Breast epithelium (tissue), 4 donors: ENCODE results near the gene MT1B. TPM values are rescaled to one million over a fixed set of nuclear protein-coding genes. Genes with fewer than 3 reads are reported as not detected.

ENCODE experiments used
- DNase-seq, 2 donors: peaks; one replicate each; pipeline ENCODE4 v3.0.0-alpha.2; 2019; ENCODE audit warnings: low spot score in 2 of 2
- H3K27ac ChIP-seq, 2 donors: fragments of 200-600 bp; sonication (generic) in 1 of 2; one replicate each; pipeline ENCODE4 v1.5.1; 2016 to 2019; ENCODE audit warnings: mild to moderate bottlenecking in 1 of 2
- H3K27me3 ChIP-seq, 2 donors: fragments of 200-600 bp; sonication (generic) in 1 of 2; one replicate each; pipeline versions ENCODE4 v1.5.1 to v1.6.0; 2017 to 2019; ENCODE audit warnings: control low read depth in 1 of 2, mild to moderate bottlenecking in 1 of 2
- H3K36me3 ChIP-seq: fragments of 200-600 bp; one replicate; pipeline ENCODE4 v1.5.1; 2019
- H3K4me1 ChIP-seq, 2 donors: fragments of 200-600 bp; sonication (generic); one replicate each; pipeline ENCODE4 v1.5.1; 2016 to 2019; ENCODE audit warnings: control low read depth in 1 of 2
- H3K4me3 ChIP-seq, 3 donors: fragments of 200-600 bp; sonication (generic); 1 replicate in 2 of 3; 2 replicates in 1 of 3; pipeline ENCODE4 v1.5.1; 2016 to 2019; ENCODE audit warnings: mild to moderate bottlenecking in 3 of 3, moderate library complexity in 2 of 3
- H3K9me3 ChIP-seq, 2 donors: fragments of 200-600 bp; sonication (generic) in 1 of 2; one replicate each; pipeline ENCODE4 v1.5.1; 2016 to 2019; ENCODE audit warnings: control low read depth in 1 of 2
- CTCF ChIP-seq, 3 donors: fragments of 450-650 bp; IDR thresholded peaks; one replicate each; pipeline ENCODE4 v1.5.1; 2016 to 2017; ENCODE audit warnings: antibody characterized with exemption in 3 of 3, mild to moderate bottlenecking in 3 of 3, moderate library complexity in 3 of 3
- POLR2A ChIP-seq: fragments of 450-650 bp; IDR thresholded peaks from one replicate; pipeline ENCODE4 v1.6.1; 2016; ENCODE audit warnings: antibody characterized with exemption, mild to moderate bottlenecking, moderate library complexity
- POLR2AphosphoS5 ChIP-seq, 3 donors: sonication (generic); formaldehyde crosslinking; IDR thresholded peaks; one replicate each; pipeline ENCODE4 v1.6.1; 2017; ENCODE audit warnings: antibody characterized with exemption in 3 of 3
- intact Hi-C: fragments of 100-400 bp; cut with DNase I; formaldehyde crosslinking; loops from one replicate; pipeline ENCODE4 v1.15.1; 2023; ENCODE audit warnings: low total_unique reads
- total RNA-seq, 3 donors: library from RNA; depleted of rRNA; stranded (reverse); fragments of >200 nt; gene quantifications; one replicate each; pipeline ENCODE4 v1.1.0, GENCODE V29; 2016

MT1B gene
- total RNA-seq, 3 donors from 2014 or later = not detected

- Histone ChIP-seq H3K36me3 (no peaks in the 10 kb centered on the region), H3K27me3 (no peaks in the 10 kb centered on the region), H3K4me1 (no peaks in the 10 kb centered on the region), H3K9me3 (no peaks in the 10 kb centered on the region), H3K27ac (peak overlapping the region; percentile 40 to 41), H3K4me3 (no peak overlapping the region)
- intact Hi-C loops = no loop called here
- TF ChIP-seq POLR2AphosphoS5 (IDR thresholded peaks at IDR 0.05) (no peak), POLR2A (no peak), CTCF (IDR thresholded peaks at IDR 0.05) (no peak)
- DNase-seq = no peak
These were observed 22.2 kb upstream of the MT1B start for GRCh38 chr16:56629531-56629930.

GRCh38 chr16:56630134-56630533 lies 21.6 kb upstream of the MT1B start:
- Histone ChIP-seq H3K4me3 (no peak overlapping the region), H3K9me3 (no peaks in the 10 kb centered on the region), H3K36me3 (no peaks in the 10 kb centered on the region), H3K4me1 (no peaks in the 10 kb centered on the region), H3K27ac (no peak overlapping the region), H3K27me3 (no peaks in the 10 kb centered on the region)
- DNase-seq = no peak
- no peak for TF ChIP-seq POLR2AphosphoS5 (IDR thresholded peaks at IDR 0.05)
- TF ChIP-seq CTCF (IDR thresholded peaks at IDR 0.05) = no peak
- TF ChIP-seq POLR2A = no peak
- intact Hi-C loops = no loop called here

- DNase-seq = no peak
- intact Hi-C loops = no loop called here
- H3K4me1 ChIP-seq = no peaks in the 10 kb centered on the region
- H3K27me3 ChIP-seq = no peaks in the 10 kb centered on the region
- TF ChIP-seq POLR2A = no peak
- H3K36me3 ChIP-seq = no peaks in the 10 kb centered on the region
- H3K9me3 ChIP-seq = no peaks in the 10 kb centered on the region
- H3K4me3 ChIP-seq = peak overlapping the region in 2 of 3 donors; percentile 66 to 80
- peak overlapping the region; percentile 77 to 86 for H3K27ac ChIP-seq
These were observed 20.5 kb upstream of the MT1B start for GRCh38 chr16:56631197-56631596.

GRCh38 chr16:56631832-56632155 lies 19.9 kb upstream of the MT1B start:
- no peak for TF ChIP-seq POLR2A
- no peak for TF ChIP-seq POLR2AphosphoS5 (IDR thresholded peaks at IDR 0.05)
- TF ChIP-seq CTCF (IDR thresholded peaks at IDR 0.05) = no peak
- no peaks in the 10 kb centered on the region for H3K27me3 ChIP-seq

GRCh38 chr16:56632156-56632847 lies 19.4 kb upstream of the MT1B start, which contains the start of gene MT1M:
MT1M (plus strand) TSS chr16:56632659; CDS start chr16:56632732, 73 bp downstream.
- DNase-seq = no peak
- Histone ChIP-seq H3K36me3 (no peaks in the 10 kb centered on the region), H3K4me1 (no peaks in the 10 kb centered on the region), H3K27me3 (no peaks in the 10 kb centered on the region), H3K4me3 (peak within 1 kb of the TSS; percentile 56 to 80 (median 66)), H3K27ac (peak within 1 kb of the TSS; percentile 77 to 86), H3K9me3 (no peaks in the 10 kb centered on the region)
- intact Hi-C loops = no loop called here
- TF ChIP-seq POLR2A (no peak), CTCF (IDR thresholded peaks at IDR 0.05) (no peak), POLR2AphosphoS5 (IDR thresholded peaks at IDR 0.05) (peak; percentile 14 to 76 (median 35))

More at GRCh38 chr16:56631832-56632155, 19.9 kb upstream of the MT1B start:
- Histone ChIP-seq H3K4me3 (peak overlapping the region; percentile 56 to 80 (median 66)), H3K9me3 (no peaks in the 10 kb centered on the region), H3K36me3 (no peaks in the 10 kb centered on the region), H3K27ac (peak overlapping the region; percentile 77 to 86), H3K4me1 (no peaks in the 10 kb centered on the region)
- intact Hi-C loops = no loop called here
- DNase-seq = no peak
